NCI-H2171 (cell line): ENCODE measurements around the gene RCOR2.
A peak's percentile ranks its signal among the peaks of the same experiment; 100 is the strongest.

Experiments used
- DNase-seq: peaks from one replicate; lab custom pipeline; 2025; lab: John Stamatoyannopoulos, UW

The RCOR2 gene

GRCh38 chr11:63922673-63923192 is 5.8 kb upstream of the RCOR2 start:
- no peak for DNase-seq

GRCh38 chr11:63920939-63921417 is 4.0 kb upstream of the RCOR2 start:
- DNase-seq, result no peak

GRCh38 chr11:63920126-63920938 is 3.4 kb upstream of the RCOR2 start:
- DNase-seq, result no peak

- peak; percentile 87 for DNase-seq
These were observed 2.5 kb upstream of the RCOR2 start for GRCh38 chr11:63919267-63920125.

- DNase-seq, result peak; percentile 80
These were observed 1.7 kb upstream of the RCOR2 start for GRCh38 chr11:63918507-63919191.

DNA sequence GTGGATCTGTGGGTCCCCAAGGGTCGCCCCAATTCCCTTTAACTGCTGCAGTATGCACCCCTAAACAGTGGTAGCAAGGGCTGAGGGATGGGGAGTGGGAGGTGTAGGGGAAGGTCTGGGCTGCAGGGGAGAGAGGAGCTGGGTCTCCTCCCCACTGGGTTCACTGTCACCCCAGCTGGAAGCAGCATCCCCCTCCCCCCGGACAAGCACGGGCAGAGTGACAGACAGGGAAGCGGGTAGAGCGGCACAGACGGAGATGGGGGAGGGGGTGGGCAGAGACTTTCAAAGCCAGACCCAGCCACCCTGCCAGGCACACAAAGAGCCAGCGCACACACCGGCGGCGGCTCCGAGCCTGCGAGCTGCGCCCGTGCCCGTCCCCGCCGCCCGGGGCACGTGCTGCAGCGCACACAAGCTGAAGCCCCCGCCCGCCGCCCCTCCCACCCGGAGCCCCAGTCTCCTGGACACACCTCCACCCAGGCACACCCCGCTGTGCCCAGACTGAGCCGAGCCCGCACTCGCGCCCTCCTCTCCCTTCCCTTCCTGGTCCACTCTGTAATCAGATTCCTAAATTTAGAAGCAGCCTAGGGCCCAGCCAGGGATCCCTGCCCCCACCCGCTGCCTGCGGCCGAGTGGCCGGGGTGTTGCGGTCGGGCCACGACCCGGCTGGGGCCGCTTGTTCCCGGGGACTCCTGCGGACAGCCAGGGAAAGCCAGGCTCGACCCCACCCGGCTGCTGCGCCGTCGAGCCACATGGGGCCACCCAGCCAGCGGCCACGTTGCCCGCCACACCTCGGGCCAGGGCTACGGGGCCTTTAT is 935 bp upstream of the RCOR2 start:
- DNase-seq, result peak; percentile 96

- DNase-seq, result peak; percentile 60
These were observed 765 bp downstream of the RCOR2 start for GRCh38 chr11:63915961-63916836.

DNA sequence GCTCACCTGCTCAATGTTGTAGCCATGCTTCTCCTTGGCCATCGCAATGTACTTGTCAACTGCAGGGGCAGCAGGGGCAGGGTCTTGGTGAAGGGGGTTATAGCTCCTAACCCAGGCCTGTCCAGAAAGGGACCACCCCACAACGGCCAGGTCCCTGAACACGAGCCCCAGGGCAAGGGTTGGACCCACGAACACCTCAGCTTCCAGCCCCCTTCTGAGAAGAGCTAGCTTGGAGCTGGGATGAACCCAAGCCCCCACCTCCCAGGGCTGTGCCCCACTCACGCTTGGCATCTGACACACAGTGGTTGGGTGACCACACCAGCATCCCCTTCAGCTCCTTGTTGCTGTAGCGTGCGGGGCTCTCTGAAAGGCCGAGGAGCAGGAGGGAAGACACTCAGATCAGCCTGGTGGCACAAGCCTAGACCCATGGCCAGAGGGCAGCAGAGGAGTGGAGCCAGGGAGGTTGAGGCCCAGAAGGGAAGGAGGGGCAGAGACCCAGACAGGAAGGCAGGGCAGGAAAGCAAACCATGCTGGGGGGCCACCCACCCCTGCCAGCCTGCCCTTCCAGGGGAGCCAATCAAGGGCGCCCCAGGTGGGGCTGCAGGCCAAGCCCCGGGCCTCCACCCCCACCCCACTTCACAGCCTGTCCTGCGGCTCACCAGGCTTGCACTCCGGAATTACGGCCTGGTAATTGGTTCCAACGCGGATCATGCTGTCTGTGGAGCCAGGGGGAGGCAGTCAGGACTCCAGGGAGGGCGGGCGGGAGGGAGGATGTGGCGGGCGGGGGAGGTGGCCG is 1.9 kb downstream of the RCOR2 start:
- no peak for DNase-seq

- no peak for DNase-seq
These were observed 2.8 kb downstream of the RCOR2 start for GRCh38 chr11:63913866-63914830.

DNA sequence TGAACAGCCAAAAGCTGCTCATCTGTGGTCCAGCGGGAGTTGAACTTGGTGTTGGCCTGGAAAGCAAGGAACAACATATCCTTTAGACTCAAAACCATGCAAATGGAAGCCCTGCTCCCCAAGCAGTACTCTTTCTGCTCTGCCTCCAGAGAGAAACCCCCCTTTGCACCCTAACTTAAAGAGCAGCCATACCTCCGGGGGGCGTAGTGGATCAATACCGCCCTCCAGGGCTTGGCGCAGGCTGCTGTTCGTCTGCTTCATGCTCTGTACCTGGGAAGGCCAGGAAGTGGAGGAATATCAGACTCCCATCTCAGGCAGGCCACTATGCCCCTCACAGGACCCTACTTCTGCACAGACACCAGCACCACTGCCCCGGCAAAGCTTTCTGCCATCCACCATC is 4.3 kb downstream of the RCOR2 start:
- DNase-seq, result no peak

DNA sequence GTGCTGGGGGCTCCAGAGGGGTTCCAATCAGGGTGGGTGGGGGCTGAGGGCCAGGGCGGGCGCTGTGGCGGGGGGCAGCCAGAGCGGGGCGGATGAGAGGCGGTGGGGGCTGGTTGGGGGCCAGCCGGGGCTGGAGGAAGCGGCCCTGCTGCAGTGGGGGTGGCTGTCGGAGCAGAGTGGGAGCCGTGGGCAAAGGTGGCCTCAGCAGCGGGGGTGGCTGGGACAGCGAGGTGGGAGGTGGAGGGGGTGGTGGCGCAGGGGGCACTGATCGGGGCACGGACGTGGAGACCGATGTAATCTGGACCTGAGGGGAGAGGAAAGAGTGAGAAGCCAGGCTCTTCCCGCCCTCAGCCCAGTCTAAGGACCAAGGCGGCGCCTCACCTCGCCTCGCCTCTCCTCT is 5.1 kb downstream of the RCOR2 start:
- no peak for DNase-seq

DNA sequence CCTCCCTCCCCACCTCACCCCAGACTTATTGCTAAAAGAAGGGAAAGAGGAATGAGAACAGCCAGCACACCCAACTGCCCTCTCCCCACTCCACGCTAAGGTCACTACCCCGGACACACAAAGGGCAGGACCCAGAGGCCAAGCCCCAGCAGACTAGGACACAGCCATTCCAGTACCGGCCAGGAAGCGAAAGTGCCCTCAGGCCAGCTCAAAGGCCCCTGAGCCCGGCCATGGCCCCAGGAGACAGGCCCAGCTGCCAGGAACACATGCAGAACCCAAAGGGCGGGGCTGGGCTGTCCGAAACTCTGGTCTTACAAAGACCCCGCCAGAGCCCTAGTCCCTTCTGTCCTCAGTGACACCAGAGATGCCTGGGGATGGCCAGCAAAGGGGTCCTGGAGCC is 5.5 kb downstream of the RCOR2 start:
- DNase-seq, result no peak

GRCh38 chr11:63910675-63911074 is 6.3 kb downstream of the RCOR2 start:
- no peak for DNase-seq

GRCh38 chr11:63909591-63910506 is 7.1 kb downstream of the RCOR2 start:
- DNase-seq, result peak; percentile 45

DNA sequence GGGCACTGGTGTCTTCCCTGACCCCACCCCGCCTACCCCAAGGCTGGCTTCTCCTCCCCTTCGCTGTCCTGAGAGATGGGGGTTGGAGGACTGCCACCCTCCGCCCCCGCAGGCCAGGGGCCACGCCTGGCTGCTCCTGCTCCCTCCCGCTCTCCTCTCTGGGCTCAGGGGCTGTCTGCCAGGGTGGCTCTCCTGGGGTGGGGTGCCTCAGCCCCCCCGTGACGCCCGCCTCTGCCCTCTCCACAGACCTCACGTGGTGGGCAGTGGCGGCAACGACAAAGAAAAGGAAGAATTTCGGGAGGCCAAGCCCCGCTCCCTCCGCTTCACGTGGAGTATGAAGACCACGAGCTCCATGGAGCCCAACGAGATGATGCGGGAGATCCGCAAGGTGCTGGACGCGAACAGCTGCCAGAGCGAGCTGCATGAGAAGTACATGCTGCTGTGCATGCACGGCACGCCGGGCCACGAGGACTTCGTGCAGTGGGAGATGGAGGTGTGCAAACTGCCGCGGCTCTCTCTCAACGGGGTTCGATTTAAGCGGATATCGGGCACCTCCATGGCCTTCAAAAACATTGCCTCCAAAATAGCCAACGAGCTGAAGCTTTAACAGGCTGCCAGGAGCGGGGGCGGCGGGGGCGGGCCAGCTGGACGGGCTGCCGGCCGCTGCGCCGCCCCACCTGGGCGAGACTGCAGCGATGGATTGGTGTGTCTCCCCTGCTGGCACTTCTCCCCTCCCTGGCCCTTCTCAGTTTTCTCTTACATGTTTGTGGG is 8.1 kb downstream of the RCOR2 start:
- DNase-seq, result no peak

DNA sequence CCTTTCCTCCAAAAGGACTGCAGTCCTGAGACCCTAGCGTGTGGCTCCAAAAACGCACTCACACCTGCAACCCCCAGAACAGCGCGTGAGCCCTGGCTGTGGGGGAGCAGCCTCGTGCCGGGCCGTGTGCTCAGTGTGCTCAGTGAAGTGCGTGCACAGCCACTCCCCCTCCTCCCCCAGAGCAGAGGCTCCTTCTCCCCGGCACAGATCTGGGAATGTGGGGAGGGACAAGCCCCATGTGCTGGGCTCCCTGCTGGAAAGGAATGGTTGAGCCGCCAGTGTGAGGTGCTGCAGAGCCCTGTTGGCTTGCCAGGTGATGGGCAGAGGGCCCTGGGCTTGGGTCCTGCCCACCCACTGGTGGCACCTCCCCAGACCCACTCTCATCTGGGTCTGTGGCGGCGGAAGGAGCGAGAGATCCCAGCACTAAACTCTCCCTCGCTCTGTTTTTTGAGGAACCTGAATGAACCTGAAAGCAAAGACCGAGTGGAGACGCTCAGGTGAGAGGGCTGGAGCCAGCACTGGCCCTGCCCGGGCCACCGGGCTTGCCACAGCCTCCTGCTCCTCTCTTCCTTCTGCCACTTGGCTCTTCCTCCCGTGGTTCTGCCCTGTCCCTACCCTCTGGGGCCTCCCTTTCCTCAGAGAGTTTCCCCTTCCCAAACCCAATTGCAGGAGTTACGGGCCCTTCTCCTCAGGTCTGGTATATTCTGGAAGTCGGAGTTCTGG is 9.0 kb downstream of the RCOR2 start:
- no peak for DNase-seq
